ENCODE data around the gene KIRREL1.

The KIRREL1 gene

DNA sequence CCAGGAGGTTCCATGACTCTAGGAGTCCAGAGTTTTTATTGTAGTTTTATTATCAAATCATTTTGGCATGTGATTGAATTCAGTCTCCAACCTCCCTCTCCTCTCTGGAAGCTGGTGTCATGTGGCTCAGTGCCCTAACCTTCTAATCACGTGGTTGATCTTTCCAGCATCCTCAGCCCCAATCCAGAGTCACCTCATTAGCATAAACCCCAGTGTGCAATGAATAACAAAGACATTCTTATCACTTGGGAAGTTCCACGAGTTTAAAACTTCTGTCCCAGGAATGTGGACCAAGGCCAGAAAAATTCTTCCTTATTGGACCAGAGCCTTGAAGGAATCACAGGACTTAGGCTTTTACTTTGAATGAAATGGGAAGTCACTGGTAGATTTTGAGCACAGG lies 52.2 kb downstream of the KIRREL1 start:
- Histone ChIP-seq H3K36me3 (ENCODE audit: control insufficient read depth in 1 of 2, insufficient read depth in 2 of 2, low read depth in 1 of 2, low read length in 2 of 2) (peaks cover 11 to 45% of the 10 kb centered on the region in 2 experiments), H3K4me1 (ENCODE audit: control insufficient read depth, insufficient read depth, low read depth, low read length) (peaks cover 37% of the 10 kb centered on the region), H4K8ac (ENCODE audit: low read length) (no peak overlapping the region), H2BK12ac (ENCODE audit: low read length in 2 of 2) (no peak overlapping the region), H3K14ac (ENCODE audit: low read length in 2 of 2) (no peak overlapping the region), H3K18ac (ENCODE audit: low read depth in 1 of 2, low read length in 2 of 2) (no peak overlapping the region), H3K4me3 (ENCODE audit: insufficient read depth in 1 of 2, low read depth in 1 of 2, low read length in 2 of 2) (no peak overlapping the region), H3K79me1 (replicated peaks; ENCODE audit: low read length, poor library complexity, severe bottlenecking) (no peaks in the 10 kb centered on the region), H3K9me3 (ENCODE audit: control insufficient read depth, low read length) (no peaks in the 10 kb centered on the region), H3K4ac (ENCODE audit: low read depth in 1 of 2, low read length in 2 of 2) (no peak overlapping the region), H2BK15ac (ENCODE audit: low read depth, poor library complexity, severe bottlenecking) (no peak overlapping the region), H3K4me2 (ENCODE audit: low read length, poor library complexity, severe bottlenecking) (no peak overlapping the region), H4K91ac (ENCODE audit: low read length) (no peak overlapping the region), H2AK5ac (ENCODE audit: low read length, severe bottlenecking) (no peak overlapping the region), H2AFZ (ENCODE audit: low read depth, low read length) (no peak overlapping the region), H2BK120ac (ENCODE audit: low read depth, low read length) (no peak overlapping the region), H3K27ac (ENCODE audit: low read length, poor library complexity, severe bottlenecking) (peak overlapping the region; percentile 43), H3K27me3 (ENCODE audit: control insufficient read depth in 1 of 2, insufficient read depth in 1 of 2, low read length in 2 of 2) (no peaks in the 10 kb centered on the region), H3K9ac (ENCODE audit: low read length) (no peak overlapping the region), H2BK5ac (ENCODE audit: low read depth, low read length, poor library complexity, severe bottlenecking) (no peak overlapping the region), H3K23ac (ENCODE audit: low read length in 2 of 2) (no peak overlapping the region)
- WGBS: 30% methylated on average over 2 of the region's 2 CpGs
- peak; percentile 67 for DNase-seq

DNA sequence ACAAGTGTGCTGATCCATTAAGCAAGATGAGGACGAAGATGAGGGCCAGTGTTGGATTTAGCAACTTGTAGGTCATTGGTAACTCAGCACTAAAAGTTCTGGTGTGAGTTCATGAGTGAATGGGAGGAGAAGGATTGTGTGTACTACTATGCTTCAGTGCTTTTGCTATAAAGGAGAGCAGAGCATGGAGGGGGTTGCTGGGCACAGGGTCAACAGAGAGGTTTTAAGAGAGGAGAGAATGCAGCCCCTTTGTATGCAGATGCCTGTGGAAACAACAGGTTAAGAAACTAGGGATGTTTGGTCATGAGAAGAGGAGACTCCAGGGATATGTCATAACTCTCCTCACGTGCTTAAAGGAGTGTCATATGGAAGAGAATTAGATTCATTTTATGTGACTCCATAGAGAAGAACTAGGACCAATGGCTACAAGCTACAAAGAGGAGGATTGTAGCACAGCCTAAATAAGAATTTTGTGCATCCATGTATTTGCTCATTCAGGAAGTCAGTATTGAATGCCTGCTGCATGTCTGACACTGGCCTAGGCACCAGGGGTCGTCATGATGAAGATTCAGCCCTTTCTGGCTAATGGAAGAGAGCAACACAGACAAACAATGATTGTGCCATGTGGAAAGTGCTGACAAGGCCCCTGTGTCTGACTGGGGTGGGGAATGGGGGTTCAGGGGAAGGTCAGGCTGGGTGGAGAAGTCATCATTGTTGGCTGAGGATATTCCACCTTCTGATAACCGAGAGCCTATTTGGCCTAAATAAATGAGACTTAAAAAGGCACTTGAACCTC lies 53.5 kb downstream of the KIRREL1 start:
- no peak for DNase-seq
- Histone ChIP-seq H2AK5ac (ENCODE audit: low read length, severe bottlenecking) (no peak overlapping the region), H2AFZ (ENCODE audit: low read depth, low read length) (no peak overlapping the region), H2BK15ac (ENCODE audit: low read depth, poor library complexity, severe bottlenecking) (no peak overlapping the region), H3K9ac (ENCODE audit: low read length) (no peak overlapping the region), H3K4me3 (ENCODE audit: insufficient read depth in 1 of 2, low read depth in 1 of 2, low read length in 2 of 2) (no peak overlapping the region), H2BK5ac (ENCODE audit: low read depth, low read length, poor library complexity, severe bottlenecking) (no peak overlapping the region), H3K27ac (ENCODE audit: low read length, poor library complexity, severe bottlenecking) (peak overlapping the region; percentile 9), H3K4ac (ENCODE audit: low read depth in 1 of 2, low read length in 2 of 2) (no peak overlapping the region), H3K14ac (ENCODE audit: low read length in 2 of 2) (no peak overlapping the region), H3K4me2 (ENCODE audit: low read length, poor library complexity, severe bottlenecking) (no peak overlapping the region), H2BK12ac (ENCODE audit: low read length in 2 of 2) (no peak overlapping the region), H3K23ac (ENCODE audit: low read length in 2 of 2) (no peak overlapping the region), H3K27me3 (ENCODE audit: control insufficient read depth in 1 of 2, insufficient read depth in 1 of 2, low read length in 2 of 2) (no peaks in the 10 kb centered on the region), H3K36me3 (ENCODE audit: control insufficient read depth in 1 of 2, insufficient read depth in 2 of 2, low read depth in 1 of 2, low read length in 2 of 2) (peaks cover 22 to 45% of the 10 kb centered on the region in 2 experiments), H3K9me3 (ENCODE audit: control insufficient read depth, low read length) (no peaks in the 10 kb centered on the region), H3K18ac (ENCODE audit: low read depth in 1 of 2, low read length in 2 of 2) (no peak overlapping the region), H2BK120ac (ENCODE audit: low read depth, low read length) (no peak overlapping the region), H3K79me1 (replicated peaks; ENCODE audit: low read length, poor library complexity, severe bottlenecking) (no peaks in the 10 kb centered on the region), H4K8ac (ENCODE audit: low read length) (no peak overlapping the region), H3K4me1 (ENCODE audit: control insufficient read depth, insufficient read depth, low read depth, low read length) (peaks cover 37% of the 10 kb centered on the region), H4K91ac (ENCODE audit: low read length) (no peak overlapping the region)
- 71% methylated on average over 4 of the region's 4 CpGs for WGBS

DNA sequence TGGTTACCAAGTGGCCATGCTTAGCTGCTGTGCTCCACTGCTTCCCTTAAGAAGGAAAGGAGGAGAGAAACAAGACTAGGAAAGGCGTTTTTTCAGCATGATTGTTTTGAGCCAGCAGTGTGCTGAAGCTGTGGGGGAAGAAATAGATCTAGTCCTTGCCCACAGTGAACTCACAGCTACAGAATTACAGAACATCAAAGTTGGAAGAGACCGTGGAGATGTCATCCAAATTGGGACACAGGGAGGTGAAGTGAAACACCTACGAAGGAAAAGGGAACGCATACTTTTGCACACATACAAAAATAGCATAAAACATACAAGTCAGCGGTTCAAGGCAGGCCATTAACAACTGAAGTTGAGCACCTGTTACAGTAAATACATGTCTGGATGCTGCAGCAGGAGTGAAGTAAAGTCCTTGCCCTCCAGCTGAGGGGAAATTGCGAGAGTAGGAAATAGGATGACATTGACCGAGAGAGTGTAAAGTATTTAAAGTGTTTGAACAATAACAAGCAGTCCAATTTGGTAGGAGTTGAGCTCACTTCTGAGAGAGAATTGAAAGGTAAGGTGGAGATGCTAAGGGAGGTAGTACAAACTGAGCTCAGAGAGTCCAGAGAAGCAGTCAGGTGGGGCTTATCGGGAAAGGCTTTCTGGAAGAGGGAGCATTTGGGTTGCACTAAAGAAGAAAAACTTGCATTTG lies 55.1 kb downstream of the KIRREL1 start:
- no peak overlapping the region for H3K18ac ChIP-seq (ENCODE audit: low read depth in 1 of 2, low read length in 2 of 2)
- no peak overlapping the region for H4K8ac ChIP-seq (ENCODE audit: low read length)
- no peak overlapping the region for H3K4me3 ChIP-seq (ENCODE audit: insufficient read depth in 1 of 2, low read depth in 1 of 2, low read length in 2 of 2)
- H3K9me3 ChIP-seq (ENCODE audit: control insufficient read depth, low read length): no peaks in the 10 kb centered on the region
- H2BK15ac ChIP-seq (ENCODE audit: low read depth, poor library complexity, severe bottlenecking): no peak overlapping the region
- H2BK12ac ChIP-seq (ENCODE audit: low read length in 2 of 2): no peak overlapping the region
- no peak overlapping the region for H3K14ac ChIP-seq (ENCODE audit: low read length in 2 of 2)
- no peaks in the 10 kb centered on the region for H3K27me3 ChIP-seq (ENCODE audit: control insufficient read depth in 1 of 2, insufficient read depth in 1 of 2, low read length in 2 of 2)
- no peak overlapping the region for H3K9ac ChIP-seq (ENCODE audit: low read length)
- H2BK120ac ChIP-seq (ENCODE audit: low read depth, low read length): no peak overlapping the region
- no peak for DNase-seq
- H2AFZ ChIP-seq (ENCODE audit: low read depth, low read length): no peak overlapping the region
- H4K91ac ChIP-seq (ENCODE audit: low read length): no peak overlapping the region
- H2BK5ac ChIP-seq (ENCODE audit: low read depth, low read length, poor library complexity, severe bottlenecking): no peak overlapping the region
- H3K4me2 ChIP-seq (ENCODE audit: low read length, poor library complexity, severe bottlenecking): no peak overlapping the region
- no peak overlapping the region for H3K4ac ChIP-seq (ENCODE audit: low read depth in 1 of 2, low read length in 2 of 2)
- H3K27ac ChIP-seq (ENCODE audit: low read length, poor library complexity, severe bottlenecking): no peak overlapping the region
- peaks cover 21 to 39% of the 10 kb centered on the region in 2 experiments for H3K36me3 ChIP-seq (ENCODE audit: control insufficient read depth in 1 of 2, insufficient read depth in 2 of 2, low read depth in 1 of 2, low read length in 2 of 2)
- H3K4me1 ChIP-seq (ENCODE audit: control insufficient read depth, insufficient read depth, low read depth, low read length): peaks cover 30% of the 10 kb centered on the region
- no peak overlapping the region for H2AK5ac ChIP-seq (ENCODE audit: low read length, severe bottlenecking)
- H3K79me1 ChIP-seq (replicated peaks; ENCODE audit: low read length, poor library complexity, severe bottlenecking): no peaks in the 10 kb centered on the region
- WGBS: 96% methylated on average over 5 of the region's 8 CpGs
- no peak overlapping the region for H3K23ac ChIP-seq (ENCODE audit: low read length in 2 of 2)

DNA sequence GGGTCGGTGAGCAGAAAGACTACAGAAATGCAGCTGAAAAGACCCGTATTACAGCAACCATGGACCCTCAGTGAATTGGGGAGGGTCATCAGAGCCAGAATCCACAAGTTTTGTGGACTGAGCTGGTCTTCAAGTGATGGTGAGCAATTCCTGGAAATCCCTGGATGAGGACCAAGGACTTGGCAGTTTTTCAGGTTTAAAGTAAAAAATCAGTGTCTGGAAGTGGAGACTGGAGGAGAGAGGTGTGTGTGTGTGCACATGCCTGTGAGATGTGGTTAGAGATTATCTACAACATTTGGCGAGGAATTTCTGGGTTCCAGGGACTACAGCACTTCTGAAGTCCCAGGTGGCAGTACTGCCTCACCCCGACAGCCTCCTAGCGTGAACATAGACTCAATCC lies 56.4 kb downstream of the KIRREL1 start:
- Histone ChIP-seq H2BK12ac (ENCODE audit: low read length in 2 of 2) (no peak overlapping the region), H4K8ac (ENCODE audit: low read length) (no peak overlapping the region), H3K79me1 (replicated peaks; ENCODE audit: low read length, poor library complexity, severe bottlenecking) (no peaks in the 10 kb centered on the region), H4K91ac (ENCODE audit: low read length) (no peak overlapping the region), H3K9me3 (ENCODE audit: control insufficient read depth, low read length) (no peaks in the 10 kb centered on the region), H2BK15ac (ENCODE audit: low read depth, poor library complexity, severe bottlenecking) (no peak overlapping the region), H3K4me3 (ENCODE audit: insufficient read depth in 1 of 2, low read depth in 1 of 2, low read length in 2 of 2) (no peak overlapping the region), H3K18ac (ENCODE audit: low read depth in 1 of 2, low read length in 2 of 2) (no peak overlapping the region), H3K27me3 (ENCODE audit: control insufficient read depth in 1 of 2, insufficient read depth in 1 of 2, low read length in 2 of 2) (no peaks in the 10 kb centered on the region), H2AK5ac (ENCODE audit: low read length, severe bottlenecking) (no peak overlapping the region), H2BK5ac (ENCODE audit: low read depth, low read length, poor library complexity, severe bottlenecking) (no peak overlapping the region), H3K14ac (ENCODE audit: low read length in 2 of 2) (no peak overlapping the region), H2AFZ (ENCODE audit: low read depth, low read length) (no peak overlapping the region), H3K4me2 (ENCODE audit: low read length, poor library complexity, severe bottlenecking) (no peak overlapping the region), H3K9ac (ENCODE audit: low read length) (no peak overlapping the region), H3K4ac (ENCODE audit: low read depth in 1 of 2, low read length in 2 of 2) (no peak overlapping the region), H3K23ac (ENCODE audit: low read length in 2 of 2) (no peak overlapping the region), H2BK120ac (ENCODE audit: low read depth, low read length) (no peak overlapping the region), H3K27ac (ENCODE audit: low read length, poor library complexity, severe bottlenecking) (no peak overlapping the region), H3K36me3 (ENCODE audit: control insufficient read depth in 1 of 2, insufficient read depth in 2 of 2, low read depth in 1 of 2, low read length in 2 of 2) (peaks cover 26 to 36% of the 10 kb centered on the region in 2 experiments), H3K4me1 (ENCODE audit: control insufficient read depth, insufficient read depth, low read depth, low read length) (peaks cover 25% of the 10 kb centered on the region)
- no peak for DNase-seq
- WGBS: 92% methylated on average over 5 of the region's 5 CpGs

Data from mesenchymal stem cell (in vitro differentiated cells and primary cell).